BJ (cell line): ENCODE measurements around the gene KPNA4. TPM values are rescaled to one million over a fixed set of nuclear protein-coding genes. Genes with fewer than 3 reads are reported as not detected.
"Not testable (repeated sequence)": the region's sequence is repeated elsewhere in the genome, so short reads cannot be mapped to it uniquely, and the experiment has no call there.

ENCODE experiments used
- CTCF ChIA-PET: fragments of 350-600 bp; formaldehyde crosslinking; extraction: SDS; loops from one replicate; lab custom pipeline; 2021; ENCODE audit warnings: antibody characterized with exemption, inconsistent platforms; lab: Yijun Ruan, JAX
- POLR2A ChIA-PET: fragments of 300-600 bp; sonication (Branson Sonifier 250); formaldehyde crosslinking; extraction: SDS; loops from one replicate; lab custom pipeline; 2021; ENCODE audit warnings: antibody characterized with exemption; lab: Charles Lee
- DNase-seq: peaks from one replicate; pipeline ENCODE4 v3.0.0-alpha.2; 2011; ENCODE audit warnings: low read depth
- H3K27me3 ChIP-seq: 2 replicates; pipeline ENCODE4 v1.6.0; 2011; ENCODE audit warnings: low read length; ENCODE audit not compliant: control insufficient read depth, insufficient read depth
- H3K36me3 ChIP-seq: 2 replicates; pipeline ENCODE4 v1.5.1; 2011; ENCODE audit warnings: low read length; ENCODE audit not compliant: control insufficient read depth, insufficient read depth
- H3K4me3 ChIP-seq: 2 replicates; pipeline ENCODE4 v1.5.1; 2011; ENCODE audit warnings: low read depth, mild to moderate bottlenecking, control low read depth, low read length
- CTCF ChIP-seq: IDR thresholded peaks from 2 replicates; pipeline ENCODE4 v1.5.1; 2011; ENCODE audit warnings: low read depth, mild to moderate bottlenecking, control low read depth, inconsistent platforms, low read length, moderate library complexity; ENCODE audit not compliant: insufficient read depth
- polyA plus RNA-seq: library from polyadenylated mRNA; depleted of rRNA; stranded (reverse); fragments of >200 nt; gene quantifications from 2 replicates; pipeline ENCODE4 v1.2.3, GENCODE V29; 2011

The KPNA4 gene
- polyA plus RNA-seq, 1 experiment, result 9.8 TPM

- POLR2A ChIA-PET, result no interaction called here
- TF ChIP-seq CTCF, result no peak
Measured at GRCh38 chr3:160608870-160609269, 43.5 kb upstream of the KPNA4 start.

GRCh38 chr3:160607826-160608225, 42.5 kb upstream of the KPNA4 start:
- CTCF ChIA-PET, result no interaction called here
- no peak for DNase-seq
- TF ChIP-seq CTCF, result no peak
- Histone ChIP-seq H3K4me3 (no peak overlapping the region), H3K36me3 (no peaks in the 10 kb centered on the region), H3K27me3 (no peaks in the 10 kb centered on the region; the same call in 1 of the 2 replicates)
- POLR2A ChIA-PET, result no interaction called here

More at GRCh38 chr3:160608870-160609269, 43.5 kb upstream of the KPNA4 start:
- CTCF ChIA-PET, result no interaction called here
- no peak for DNase-seq
- no peaks in the 10 kb centered on the region; the same call in 1 of the 2 replicates for H3K27me3 ChIP-seq
- H3K36me3 ChIP-seq, result no peaks in the 10 kb centered on the region
- H3K4me3 ChIP-seq, result no peak overlapping the region

GRCh38 chr3:160605315-160605714, 39.9 kb upstream of the KPNA4 start:
- TF ChIP-seq CTCF, result no peak
- ChIA-PET POLR2A (no interaction called here), CTCF (no interaction called here)
- H3K4me3 ChIP-seq, result no peak overlapping the region
- H3K36me3 ChIP-seq, result no peaks in the 10 kb centered on the region
- no peak for DNase-seq
- no peaks in the 10 kb centered on the region for H3K27me3 ChIP-seq

- H3K36me3 ChIP-seq, CTCF ChIA-PET, H3K4me3 ChIP-seq, H3K27me3 ChIP-seq, DNase-seq, POLR2A ChIA-PET: not testable (repeated sequence)
Measured at GRCh38 chr3:160603845-160604244, 38.5 kb upstream of the KPNA4 start.

- DNase-seq, result no peak
- CTCF ChIA-PET, result no interaction called here
- POLR2A ChIA-PET, result no interaction called here
- Histone ChIP-seq H3K4me3 (no peak overlapping the region), H3K36me3 (no peaks in the 10 kb centered on the region), H3K27me3 (0 out of 2 replicates have a peak, but pooled peaks cover 1% of the 10 kb centered on the region)
- TF ChIP-seq CTCF, result no peak
Measured at GRCh38 chr3:160602259-160602658, 36.9 kb upstream of the KPNA4 start.

- Histone ChIP-seq H3K27me3 (0 out of 2 replicates have a peak, but pooled peaks cover 1% of the 10 kb centered on the region), H3K36me3 (no peaks in the 10 kb centered on the region), H3K4me3 (no peak overlapping the region)
- no peak for DNase-seq
- ChIA-PET CTCF (no interaction called here), POLR2A (no interaction called here)
- no peak for TF ChIP-seq CTCF
Measured at GRCh38 chr3:160601288-160601687, 35.9 kb upstream of the KPNA4 start.
